Right forelimb (tissue), 1 donor: ENCODE measurements around the gene JPH2.

Source experiments
- DNase-seq: peaks from one replicate; pipeline ENCODE4 v3.0.0-alpha.2; 2018

Gene JPH2

GRCh38 chr20:44073011-44073674, 113.8 kb downstream of the JPH2 start:
- DNase-seq = no peak

- DNase-seq = no peak
Observed at GRCh38 chr20:44072384-44072783, 114.6 kb downstream of the JPH2 start.

GRCh38 chr20:44071526-44072111, 115.4 kb downstream of the JPH2 start:
- no peak for DNase-seq

- no peak for DNase-seq
Observed at GRCh38 chr20:44071057-44071456, 115.9 kb downstream of the JPH2 start.

- DNase-seq = no peak
Observed at GRCh38 chr20:44070139-44070900, 116.7 kb downstream of the JPH2 start.

GRCh38 chr20:44069203-44070011, 117.6 kb downstream of the JPH2 start:
- no peak for DNase-seq

- no peak for DNase-seq
Observed at GRCh38 chr20:44068316-44069201, 118.4 kb downstream of the JPH2 start.

GRCh38 chr20:44067650-44068081, 119.3 kb downstream of the JPH2 start:
- DNase-seq = no peak

- no peak for DNase-seq
Observed at GRCh38 chr20:44066645-44067606, 120.1 kb downstream of the JPH2 start.

GRCh38 chr20:44065401-44066340, 121.3 kb downstream of the JPH2 start:
- DNase-seq = no peak

- DNase-seq = no peak
Observed at GRCh38 chr20:44064501-44065400, 122.2 kb downstream of the JPH2 start.
